22Rv1 (cell line): ENCODE results near the gene GALNS.

Source experiments
- ZFX ChIP-seq: fragments of 450-650 bp; IDR thresholded peaks from 2 replicates; pipeline ENCODE4 v1.6.1; 2017; ENCODE audit warnings: antibody characterized with exemption, borderline replicate concordance
- TF ChIP-seq, protein P1 (sequence below): fragments of 450-650 bp; IDR thresholded peaks from 2 replicates; pipeline ENCODE4 v1.5.1; 2017; ENCODE audit warnings: mild to moderate bottlenecking

DNA sequence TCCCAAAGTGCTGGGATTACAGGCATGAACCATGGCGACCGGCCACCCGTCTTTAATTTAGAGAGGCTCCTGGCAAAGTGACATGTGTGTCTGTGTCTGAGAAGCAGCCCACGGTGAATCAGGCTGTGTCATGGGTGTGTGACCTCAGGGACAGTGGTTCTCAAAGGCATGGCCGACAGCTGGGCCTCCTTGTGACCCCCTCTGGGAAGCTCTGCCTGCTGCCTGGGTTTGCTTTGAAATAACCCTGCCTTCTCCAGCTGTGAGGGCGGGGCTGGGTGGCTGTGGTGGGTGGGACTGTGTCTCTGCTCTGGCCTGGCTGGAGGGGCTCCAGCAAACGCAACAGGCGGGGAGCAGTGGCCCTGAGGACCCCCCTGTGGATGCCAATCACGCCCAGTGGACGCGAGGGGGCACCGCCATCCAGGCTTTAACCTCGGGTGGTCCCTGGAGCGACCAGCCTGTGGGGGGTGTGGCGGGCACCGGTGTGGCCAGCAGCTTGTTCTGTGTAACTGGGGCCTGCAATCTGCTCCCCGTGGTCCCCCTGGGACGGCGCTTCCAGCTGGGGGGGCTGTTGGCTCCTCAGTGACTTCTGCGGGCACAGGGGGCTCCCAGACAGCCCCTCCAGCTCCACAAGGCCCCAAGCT, 36.2 kb downstream of the GALNS start:
- TF ChIP-seq, protein P1, sequence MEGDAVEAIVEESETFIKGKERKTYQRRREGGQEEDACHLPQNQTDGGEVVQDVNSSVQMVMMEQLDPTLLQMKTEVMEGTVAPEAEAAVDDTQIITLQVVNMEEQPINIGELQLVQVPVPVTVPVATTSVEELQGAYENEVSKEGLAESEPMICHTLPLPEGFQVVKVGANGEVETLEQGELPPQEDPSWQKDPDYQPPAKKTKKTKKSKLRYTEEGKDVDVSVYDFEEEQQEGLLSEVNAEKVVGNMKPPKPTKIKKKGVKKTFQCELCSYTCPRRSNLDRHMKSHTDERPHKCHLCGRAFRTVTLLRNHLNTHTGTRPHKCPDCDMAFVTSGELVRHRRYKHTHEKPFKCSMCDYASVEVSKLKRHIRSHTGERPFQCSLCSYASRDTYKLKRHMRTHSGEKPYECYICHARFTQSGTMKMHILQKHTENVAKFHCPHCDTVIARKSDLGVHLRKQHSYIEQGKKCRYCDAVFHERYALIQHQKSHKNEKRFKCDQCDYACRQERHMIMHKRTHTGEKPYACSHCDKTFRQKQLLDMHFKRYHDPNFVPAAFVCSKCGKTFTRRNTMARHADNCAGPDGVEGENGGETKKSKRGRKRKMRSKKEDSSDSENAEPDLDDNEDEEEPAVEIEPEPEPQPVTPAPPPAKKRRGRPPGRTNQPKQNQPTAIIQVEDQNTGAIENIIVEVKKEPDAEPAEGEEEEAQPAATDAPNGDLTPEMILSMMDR, result no peak
- no peak for TF ChIP-seq ZFX
